ENCODE results near the gene RNF40.
A peak's percentile ranks its signal among the peaks of the same experiment; 100 is the strongest.

GRCh38 chr16:30740364-30741251 is 21.5 kb upstream of the RNF40 start:
- TF ChIP-seq CTCF (IDR thresholded peaks at IDR 0.05; ENCODE audit: low read depth, low read length, missing input control): no peak
- no peak for TF ChIP-seq TAF1 (conservative IDR thresholded peaks at IDR 0.05)
- peak in 1 of 2 donors; percentile 11 for TF ChIP-seq JUND (IDR thresholded peaks at IDR 0.05)
- TF ChIP-seq REST (IDR thresholded peaks at IDR 0.05): no peak
- peak; percentile 30 for TF ChIP-seq YY1 (IDR thresholded peaks at IDR 0.05)
- no peak for TF ChIP-seq ATF3 (IDR thresholded peaks at IDR 0.05)
- TF ChIP-seq HNF4A (conservative IDR thresholded peaks at IDR 0.05): peak in 1 of 2 donors; percentile 51
- TF ChIP-seq ZBTB33 (IDR thresholded peaks at IDR 0.05): no peak
- TF ChIP-seq FOXA1 (IDR thresholded peaks at IDR 0.05): no peak
- peak in 1 of 2 donors; percentile 29 for TF ChIP-seq EGR1 (IDR thresholded peaks at IDR 0.05; ENCODE audit: low read depth in 2 of 2)
- TF ChIP-seq MAX (IDR thresholded peaks at IDR 0.05): peak; percentile 34
- TF ChIP-seq GABPA (IDR thresholded peaks at IDR 0.05 in 1 of 2, conservative IDR thresholded peaks at IDR 0.05 in 1 of 2): no peak
